T follicular helper cell (primary cell): ENCODE results near the gene CNOT6.

Experiments
- DNase-seq: peaks from one replicate; pipeline ENCODE4 v3.0.0-alpha.2; 2020; ENCODE audit warnings: low read depth

The CNOT6 gene

GRCh38 chr5:180619563-180619915 is 125.4 kb downstream of the CNOT6 start:
- DNase-seq: no peak

- no peak for DNase-seq
These were observed 125.8 kb downstream of the CNOT6 start for GRCh38 chr5:180620014-180620413.

GRCh38 chr5:180621311-180621710 is 127.1 kb downstream of the CNOT6 start:
- DNase-seq: no peak

- no peak for DNase-seq
These were observed 128.7 kb downstream of the CNOT6 start for GRCh38 chr5:180622910-180623309.

GRCh38 chr5:180623411-180623834 is 129.2 kb downstream of the CNOT6 start:
- no peak for DNase-seq

GRCh38 chr5:180623844-180624243 is 129.7 kb downstream of the CNOT6 start:
- DNase-seq: no peak

GRCh38 chr5:180624587-180624986 is 130.4 kb downstream of the CNOT6 start:
- no peak for DNase-seq

- no peak for DNase-seq
These were observed 131.1 kb downstream of the CNOT6 start for GRCh38 chr5:180625125-180625790.

GRCh38 chr5:180625791-180626660 is 131.8 kb downstream of the CNOT6 start:
- no peak for DNase-seq

- DNase-seq: no peak
These were observed 132.6 kb downstream of the CNOT6 start for GRCh38 chr5:180626661-180627385.

GRCh38 chr5:180627386-180628120 is 133.4 kb downstream of the CNOT6 start:
- DNase-seq: no peak
